Endothelial cell of umbilical vein (primary cell): Measurements from ENCODE around the gene PLD1. TPM values are rescaled to one million over a fixed set of nuclear protein-coding genes. Genes with fewer than 3 reads are reported as not detected.
A peak's percentile ranks its signal among the peaks of the same experiment; 100 is the strongest.

Experiments used
- BruUV-seq: library from RNA; stranded (reverse); fragments of 400-500 nt; replicated peaks from 2 replicates; lab custom pipeline; 2021; lab: Mats Ljungman, UMichigan
- CTCF ChIA-PET: fragments of 300-600, 350-600 bp; sonication (Branson Sonifier 250); formaldehyde crosslinking; loops from one replicate; lab custom pipeline; 2021; ENCODE audit warnings: antibody characterized with exemption, inconsistent platforms; lab: Charles Lee
- POLR2A ChIA-PET: fragments of 300-600, 350-600 bp; sonication (Branson Sonifier 250); formaldehyde crosslinking; loops from one replicate; lab custom pipeline; 2021; ENCODE audit warnings: antibody characterized with exemption, inconsistent platforms; lab: Charles Lee
- DNase-seq: peaks from one replicate; pipeline ENCODE4 v3.0.0-alpha.2; 2011; ENCODE audit warnings: low read depth, low spot score
- FAIRE-seq: peaks from 2 replicates; lab custom pipeline; 2011; peaks lifted over from hg19 to GRCh38; lab: Jason Lieb, UNC
- H2AFZ ChIP-seq: 2 replicates; pipeline ENCODE4 v1.6.0; 2012; ENCODE audit warnings: low read depth, low read length, control low read depth, inconsistent platforms
- H3K27ac ChIP-seq: 2 replicates; pipeline ENCODE4 v1.5.1; 2011; ENCODE audit warnings: low read depth, mild to moderate bottlenecking, control low read depth, low read length, moderate library complexity; ENCODE audit not compliant: insufficient read depth
- H3K27me3 ChIP-seq, 2 experiments: 2 replicates each; pipeline versions ENCODE4 v1.6.0 to v1.6.1; 2011; ENCODE audit warnings: low read length in 2 of 2, mixed read lengths in 1 of 2; ENCODE audit not compliant: control insufficient read depth in 2 of 2, insufficient read depth in 2 of 2
- H3K36me3 ChIP-seq, 2 experiments: 2 replicates in 1 of 2; 3 replicates in 1 of 2; pipeline ENCODE4 v1.5.1; 2011; ENCODE audit warnings: low read length in 2 of 2, mild to moderate bottlenecking in 1 of 2, moderate library complexity in 1 of 2; ENCODE audit not compliant: control insufficient read depth in 2 of 2, insufficient read depth in 2 of 2; ENCODE audit errors: extremely low read depth in 1 of 2
- H3K4me1 ChIP-seq: 3 replicates; pipeline ENCODE4 v1.5.1; 2011; ENCODE audit warnings: mild to moderate bottlenecking, low read length; ENCODE audit not compliant: control insufficient read depth, insufficient read depth; ENCODE audit errors: extremely low read depth
- H3K4me2 ChIP-seq: 2 replicates; pipeline ENCODE4 v1.6.1; 2011; ENCODE audit warnings: low read length, control low read depth, mixed read lengths; ENCODE audit not compliant: insufficient read depth
- H3K4me3 ChIP-seq, 3 experiments: fragments of 200-600 bp in 1 of 3; sonication (generic), shearing (Covaris generic) in 1 of 3; replicated peaks in 1 of 3; 2 replicates each; pipeline ENCODE4 v1.5.1; 2011 to 2016; ENCODE audit warnings: control low read depth in 3 of 3, low read length in 3 of 3, mild to moderate bottlenecking in 2 of 3, inconsistent platforms in 1 of 3, low read depth in 1 of 3, moderate library complexity in 1 of 3; ENCODE audit not compliant: insufficient read depth in 1 of 3
- H3K79me2 ChIP-seq: 2 replicates; pipeline ENCODE4 v1.6.0; 2012; ENCODE audit warnings: low read length, inconsistent platforms; ENCODE audit not compliant: control insufficient read depth, insufficient read depth
- H3K9ac ChIP-seq: replicated peaks from 2 replicates; pipeline ENCODE3; 2011; ENCODE audit warnings: low read length, control low read depth; ENCODE audit not compliant: insufficient read depth; ENCODE audit errors: extremely low read depth
- H3K9me1 ChIP-seq: replicated peaks from 3 replicates; pipeline ENCODE4 v1.6.0; 2011; ENCODE audit warnings: mild to moderate bottlenecking, low read length; ENCODE audit not compliant: control insufficient read depth, insufficient read depth; ENCODE audit errors: extremely low read depth
- H3K9me3 ChIP-seq: replicated peaks from 2 replicates; pipeline ENCODE4 v1.5.1; 2012; ENCODE audit warnings: low read length, inconsistent platforms; ENCODE audit not compliant: control insufficient read depth, insufficient read depth
- H4K20me1 ChIP-seq: replicated peaks from 2 replicates; pipeline ENCODE3; 2011; ENCODE audit warnings: mild to moderate bottlenecking, low read length; ENCODE audit not compliant: control insufficient read depth, insufficient read depth; ENCODE audit errors: extremely low read depth
- CTCF ChIP-seq, 2 donors: IDR thresholded peaks; 1 replicate in 1 of 2; 2 replicates in 1 of 2; pipeline ENCODE4 v1.5.1; 2011; ENCODE audit warnings: low read length in 2 of 2, mild to moderate bottlenecking in 2 of 2, moderate library complexity in 2 of 2, control low read depth in 1 of 2, inconsistent platforms in 1 of 2, low read depth in 1 of 2; ENCODE audit not compliant: insufficient read depth in 1 of 2; ENCODE audit errors: extremely low read depth in 1 of 2
- EZH2 ChIP-seq: IDR thresholded peaks from 2 replicates; pipeline ENCODE4 v1.6.1; 2012; ENCODE audit warnings: borderline replicate concordance, low read depth, mild to moderate bottlenecking, moderate library complexity, low read length, inconsistent platforms; ENCODE audit not compliant: severe bottlenecking
- FOS ChIP-seq: IDR thresholded peaks from 2 replicates; pipeline ENCODE4 v1.6.1; 2011; ENCODE audit warnings: mild to moderate bottlenecking, low read length, moderate library complexity, borderline replicate concordance; ENCODE audit not compliant: insufficient read depth
- JUN ChIP-seq: IDR thresholded peaks from 2 replicates; pipeline ENCODE4 v1.6.1; 2011; ENCODE audit warnings: borderline replicate concordance, low read depth; ENCODE audit not compliant: insufficient read length, insufficient read depth
- MYC ChIP-seq: IDR thresholded peaks from one replicate; pipeline ENCODE4 v1.6.1; 2011; ENCODE audit warnings: mild to moderate bottlenecking, low read depth, low read length
- POLR2AphosphoS5 ChIP-seq: IDR thresholded peaks from 2 replicates; pipeline ENCODE4 v1.6.1; 2012; ENCODE audit warnings: low read depth, mild to moderate bottlenecking, control low read depth, low read length, moderate library complexity; ENCODE audit not compliant: insufficient read depth
- dilution Hi-C: fragments of 300-500 bp; cut with MboI; formaldehyde crosslinking; loops from one replicate; pipeline ENCODE4 v1.15.0; 2019; ENCODE audit warnings: low sequenced_read_pairs; ENCODE audit not compliant: extremely low pct_ligation_motif_present
- intact Hi-C: fragments of 100-400 bp; cut with micrococcal nuclease; formaldehyde crosslinking; loops from one replicate; pipeline ENCODE4 v1.10.0; 2022
- polyA plus RNA-seq, 4 experiments: library from polyadenylated mRNA; depleted of rRNA in 3 of 4; stranded (reverse) in 3 of 4; unstranded in 1 of 4; fragments of >200 nt; gene quantifications; 2 replicates each; pipeline versions ENCODE4 v1.2.1 to v1.2.3, GENCODE V29; 2011 to 2012; ENCODE audit warnings: missing spikeins in 1 of 4
- total RNA-seq: library from RNA; stranded (reverse); gene quantifications from 2 replicates; pipeline ENCODE4 v1.2.3, GENCODE V29; 2021

PLD1 gene
- total and polyA plus RNA-seq, 2 donors (not counting 3 experiments of a cell fraction or from before 2014, with no cell fraction given) = 42.0 to 108 TPM

- intact Hi-C loops = loop anchor here (1.0 kb wide), 3 partner anchors 25 to 188 kb away; no protein-coding TSS in a partner anchor
- no peaks in the 10 kb centered on the region for H3K79me2 ChIP-seq
- ChIA-PET CTCF (interaction anchor here (0.6 to 2.3 kb wide), 45 partner anchors 9 to 872 kb away, joined by 3 to 41 read pairs (median 4); partner anchors contain the start of genes FNDC3B and PLD1), POLR2A (interaction anchor here (1.1 kb wide), 2 partner anchors 40 to 205 kb away, joined by 4 to 6 read pairs; partner anchors contain the start of gene FNDC3B)
- FAIRE-seq (peak; percentile 53), DNase-seq (peak; percentile 80)
- peaks cover 55% of the 10 kb centered on the region for H3K4me1 ChIP-seq
- peak overlapping the region; percentile 64 for H3K9ac ChIP-seq
- H3K9me3 ChIP-seq = no peaks in the 10 kb centered on the region
- BruUV-seq = no TSS peak
- H4K20me1 ChIP-seq = no peaks in the 10 kb centered on the region
- TF ChIP-seq CTCF (IDR thresholded peaks at IDR 0.05; ENCODE audit: extremely low read depth in 1 of 2, insufficient read depth in 1 of 2, low read depth in 1 of 2, low read length in 2 of 2) = peak; percentile 30 to 34
- TF ChIP-seq JUN = peak; percentile 68
- TF ChIP-seq MYC = no peak
- peak; percentile 18 for TF ChIP-seq POLR2AphosphoS5
- TF ChIP-seq EZH2 = no peak
- peak; percentile 61 for TF ChIP-seq FOS
- no peaks in the 10 kb centered on the region for H3K9me1 ChIP-seq
- peak overlapping the region; percentile 76 for H2AFZ ChIP-seq
- dilution Hi-C loops = no loop called here
- no peak overlapping the region for H3K4me3 ChIP-seq
- H3K4me2 ChIP-seq = peak overlapping the region; percentile 50
- peak overlapping the region; percentile 91 for H3K27ac ChIP-seq
- no peaks in the 10 kb centered on the region for H3K36me3 ChIP-seq
- H3K27me3 ChIP-seq = no peaks in the 10 kb centered on the region
Measured at GRCh38 chr3:171833789-171834460, 23.6 kb upstream of the PLD1 start.
